Lower lobe of right lung (tissue), 2 donors: ENCODE data around the gene PBX4. TPM values are rescaled to one million over a fixed set of nuclear protein-coding genes. Genes with fewer than 3 reads are reported as not detected.

ENCODE experiments used
- ATAC-seq, 2 donors: fragments of 200-7000 bp; cut with Tn5 transposase; one replicate each; pipeline ENCODE4 v1.9.1; 2020 to 2022; ENCODE audit warnings: mild to moderate bottlenecking in 2 of 2, moderate library complexity in 2 of 2
- DNase-seq: peaks from one replicate; pipeline ENCODE4 v3.0.0-alpha.2; 2020
- H3K27ac ChIP-seq: fragments of 200-600 bp; one replicate; pipeline ENCODE4 v1.8.0; 2022
- H3K27me3 ChIP-seq: fragments of 200-600 bp; one replicate; pipeline ENCODE4 v1.8.0; 2022; ENCODE audit warnings: low read depth
- H3K36me3 ChIP-seq: fragments of 200-600 bp; one replicate; pipeline ENCODE4 v1.8.0; 2022; ENCODE audit warnings: mild to moderate bottlenecking
- H3K4me1 ChIP-seq: fragments of 200-600 bp; one replicate; pipeline ENCODE4 v1.8.0; 2022
- H3K4me3 ChIP-seq: fragments of 200-600 bp; one replicate; pipeline ENCODE4 v1.8.0; 2022; ENCODE audit warnings: mild to moderate bottlenecking
- H3K9me3 ChIP-seq: fragments of 200-600 bp; one replicate; pipeline ENCODE4 v1.8.0; 2022
- intact Hi-C: fragments of 100-400 bp; cut with DNase I; formaldehyde crosslinking; loops from one replicate; pipeline ENCODE4 v1.11.0; 2022
- total RNA-seq: library from RNA; stranded (reverse); fragmentation: NEBNext Ultra II Directional; extraction: Animal tissue kit (Norgen Biotek cat#: 25700); gene quantifications from one replicate; pipeline ENCODE4 v1.2.1, GENCODE V29; 2021
- TF ChIP-seq, protein P1 (sequence below): fragments of 200-600 bp; IDR thresholded peaks from one replicate; pipeline ENCODE4 v1.8.0; 2022; ENCODE audit warnings: antibody characterized with exemption, mild to moderate bottlenecking
- donor health status: DM: no; HTN: yes; CAD: no; lungs with severe emphysema.

The PBX4 gene
- total RNA-seq, 1 donor from 2014 or later = 3.7 TPM

DNA sequence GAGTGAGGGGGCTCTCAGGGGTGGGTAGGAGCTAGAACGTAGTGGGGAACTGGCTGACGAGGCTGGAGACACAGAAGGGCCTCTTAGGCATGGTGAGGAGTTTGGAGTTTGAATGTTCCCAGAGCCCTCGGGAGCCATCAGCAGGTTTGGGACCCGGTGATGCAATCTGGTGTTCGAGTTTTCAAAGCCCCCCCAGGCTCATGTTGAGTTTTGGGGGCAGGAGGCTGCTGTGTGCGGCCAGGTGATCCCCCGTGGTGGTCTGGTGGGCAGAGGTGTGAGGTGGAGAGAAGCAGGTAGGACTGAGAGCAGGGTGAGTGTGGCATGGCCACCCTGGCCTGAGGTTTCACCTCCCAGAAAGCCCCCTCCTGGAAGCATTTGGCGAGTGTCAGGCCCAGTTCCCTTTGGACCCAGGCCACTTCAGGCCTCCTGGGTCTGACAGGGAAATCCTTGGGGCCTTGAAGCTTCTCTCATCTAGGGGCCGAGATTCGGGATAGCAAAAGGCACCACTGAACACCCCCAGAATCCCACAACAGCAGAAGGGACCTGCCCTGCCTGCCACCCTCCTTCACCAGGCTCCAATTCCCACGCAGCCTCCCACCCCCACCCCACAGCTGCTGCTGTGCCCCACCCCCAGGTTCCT is 88.6 kb downstream of the PBX4 start:
- peaks cover 40% of the 10 kb centered on the region for H3K36me3 ChIP-seq
- peaks cover 6% of the 10 kb centered on the region for H3K4me1 ChIP-seq
- TF ChIP-seq, protein P1, sequence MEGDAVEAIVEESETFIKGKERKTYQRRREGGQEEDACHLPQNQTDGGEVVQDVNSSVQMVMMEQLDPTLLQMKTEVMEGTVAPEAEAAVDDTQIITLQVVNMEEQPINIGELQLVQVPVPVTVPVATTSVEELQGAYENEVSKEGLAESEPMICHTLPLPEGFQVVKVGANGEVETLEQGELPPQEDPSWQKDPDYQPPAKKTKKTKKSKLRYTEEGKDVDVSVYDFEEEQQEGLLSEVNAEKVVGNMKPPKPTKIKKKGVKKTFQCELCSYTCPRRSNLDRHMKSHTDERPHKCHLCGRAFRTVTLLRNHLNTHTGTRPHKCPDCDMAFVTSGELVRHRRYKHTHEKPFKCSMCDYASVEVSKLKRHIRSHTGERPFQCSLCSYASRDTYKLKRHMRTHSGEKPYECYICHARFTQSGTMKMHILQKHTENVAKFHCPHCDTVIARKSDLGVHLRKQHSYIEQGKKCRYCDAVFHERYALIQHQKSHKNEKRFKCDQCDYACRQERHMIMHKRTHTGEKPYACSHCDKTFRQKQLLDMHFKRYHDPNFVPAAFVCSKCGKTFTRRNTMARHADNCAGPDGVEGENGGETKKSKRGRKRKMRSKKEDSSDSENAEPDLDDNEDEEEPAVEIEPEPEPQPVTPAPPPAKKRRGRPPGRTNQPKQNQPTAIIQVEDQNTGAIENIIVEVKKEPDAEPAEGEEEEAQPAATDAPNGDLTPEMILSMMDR = no peak
- no peaks in the 10 kb centered on the region for H3K27me3 ChIP-seq
- H3K4me3 ChIP-seq = no peak overlapping the region
- ATAC-seq (no peak), DNase-seq (no peak)
- intact Hi-C loops = no loop called here
- H3K9me3 ChIP-seq = no peaks in the 10 kb centered on the region
- no peak overlapping the region for H3K27ac ChIP-seq

DNA sequence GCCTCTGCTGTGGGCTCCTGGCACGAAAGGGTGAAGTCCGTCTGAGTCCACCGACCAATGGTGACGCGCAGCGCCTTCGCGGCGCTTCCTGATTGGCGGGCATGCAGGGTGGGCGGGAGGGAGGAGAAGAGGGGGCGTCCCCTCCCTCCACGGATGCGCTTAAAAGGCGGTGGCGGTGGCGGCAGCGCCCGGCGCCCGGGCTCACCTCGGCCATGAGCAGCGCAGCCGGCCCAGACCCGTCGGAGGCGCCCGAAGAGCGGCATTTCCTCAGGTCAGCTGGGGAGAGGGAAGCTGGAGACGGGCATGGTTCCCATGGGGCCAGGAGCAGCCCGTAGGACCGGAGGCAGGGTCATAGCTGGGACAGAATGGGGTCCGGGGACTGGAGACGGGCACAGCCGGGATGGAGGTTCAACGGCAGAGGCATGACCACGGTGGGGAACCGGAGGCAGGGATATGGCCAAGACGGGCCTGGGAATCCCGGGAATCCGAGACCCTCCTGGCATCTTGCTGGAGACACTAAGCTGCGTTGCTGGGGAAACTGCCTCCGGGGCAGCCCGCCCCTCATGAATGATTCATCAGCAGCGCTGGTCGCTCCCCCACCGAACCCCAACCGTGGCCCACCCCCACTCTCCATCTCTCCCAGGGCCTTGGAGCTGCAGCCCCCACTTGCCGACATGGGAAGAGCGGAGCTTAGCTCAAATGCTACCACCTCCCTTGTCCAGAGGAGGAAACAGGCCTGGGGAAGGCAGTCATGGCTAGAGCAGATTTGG is 89.6 kb downstream of the PBX4 start, which contains the start of gene YJEFN3:
Gene YJEFN3, plus strand, starts transcription at position 191 of the 770 bp plus-strand sequence. Its CDS starts 22 bp downstream, at position 213.
- peaks cover 6% of the 10 kb centered on the region for H3K4me1 ChIP-seq
- TF ChIP-seq, protein P1 = no peak
- H3K27me3 ChIP-seq = no peaks in the 10 kb centered on the region
- no peak within 1 kb of the TSS for H3K4me3 ChIP-seq
- intact Hi-C loops = no loop called here
- peaks cover 44% of the 10 kb centered on the region for H3K36me3 ChIP-seq
- H3K27ac ChIP-seq = no peak within 1 kb of the TSS
- no peak for DNase-seq
- no peak for ATAC-seq
- no peaks in the 10 kb centered on the region for H3K9me3 ChIP-seq

DNA sequence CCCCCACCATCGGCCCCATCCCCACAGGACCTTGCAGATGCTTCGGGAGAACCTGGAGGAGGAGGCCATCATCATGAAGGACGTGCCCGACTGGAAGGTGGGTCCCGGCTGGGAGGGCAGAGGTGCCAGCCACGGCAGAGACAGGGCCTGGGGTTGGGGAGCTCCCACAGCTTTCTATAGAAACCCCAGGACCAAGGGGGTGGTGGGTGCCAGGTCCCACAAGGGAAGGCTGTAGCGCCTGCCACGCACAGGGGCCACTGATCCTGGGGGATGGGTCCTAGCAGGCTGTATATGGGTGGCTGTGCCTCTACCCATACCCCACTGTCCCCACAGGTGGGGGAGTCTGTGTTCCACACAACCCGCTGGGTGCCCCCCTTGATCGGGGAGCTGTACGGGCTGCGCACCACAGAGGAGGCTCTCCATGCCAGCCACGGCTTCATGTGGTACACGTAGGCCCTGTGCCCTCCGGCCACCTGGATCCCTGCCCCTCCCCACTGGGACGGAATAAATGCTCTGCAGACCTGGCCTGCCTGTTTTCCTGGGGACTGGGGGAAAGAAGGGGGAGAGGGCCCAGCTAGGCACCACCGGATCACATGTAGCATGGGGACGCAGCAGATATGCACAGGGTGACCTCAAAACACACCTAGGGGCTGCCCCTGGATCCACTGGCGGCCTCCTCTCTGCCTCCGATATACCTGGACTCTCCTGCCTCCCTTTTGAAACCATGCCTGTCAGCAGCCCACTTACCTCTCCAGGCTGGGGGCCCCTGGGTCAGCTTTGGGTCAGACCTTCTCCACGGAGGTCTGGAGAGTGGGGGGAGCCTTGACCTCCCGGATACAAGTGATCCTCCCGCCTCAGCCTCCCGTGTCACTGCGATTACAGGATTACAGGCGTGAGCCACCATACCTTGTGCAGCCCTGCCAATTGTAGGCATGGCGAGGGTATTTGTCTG is 90.5 kb downstream of the PBX4 start:
- H3K4me3 ChIP-seq = no peak overlapping the region
- intact Hi-C loops = no loop called here
- no peaks in the 10 kb centered on the region for H3K9me3 ChIP-seq
- H3K4me1 ChIP-seq = peaks cover 6% of the 10 kb centered on the region
- no peak overlapping the region for H3K27ac ChIP-seq
- TF ChIP-seq, protein P1 = no peak
- no peak for DNase-seq
- H3K27me3 ChIP-seq = no peaks in the 10 kb centered on the region
- H3K36me3 ChIP-seq = peaks cover 53% of the 10 kb centered on the region
- ATAC-seq = no peak

DNA sequence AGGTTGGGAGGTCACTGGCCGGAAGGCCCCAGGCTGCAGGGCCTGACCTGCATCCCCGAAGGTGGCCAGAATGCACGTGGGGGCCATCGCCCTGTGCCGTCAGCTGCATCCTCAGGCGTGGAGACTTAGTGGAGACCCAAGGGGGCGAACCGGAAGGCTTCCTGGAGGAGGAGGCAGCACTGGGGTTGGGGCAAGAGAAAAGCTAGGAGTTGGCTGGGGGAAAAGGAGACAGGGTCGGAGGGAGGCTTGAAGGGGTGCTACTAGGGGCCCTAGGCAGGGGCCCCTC is 91.2 kb downstream of the PBX4 start:
- TF ChIP-seq, protein P1 = no peak
- peaks cover 3% of the 10 kb centered on the region for H3K4me1 ChIP-seq
- H3K4me3 ChIP-seq = no peak overlapping the region
- no peak overlapping the region for H3K27ac ChIP-seq
- intact Hi-C loops = no loop called here
- H3K9me3 ChIP-seq = no peaks in the 10 kb centered on the region
- ATAC-seq (no peak), DNase-seq (no peak)
- H3K36me3 ChIP-seq = peaks cover 53% of the 10 kb centered on the region
- H3K27me3 ChIP-seq = no peaks in the 10 kb centered on the region

DNA sequence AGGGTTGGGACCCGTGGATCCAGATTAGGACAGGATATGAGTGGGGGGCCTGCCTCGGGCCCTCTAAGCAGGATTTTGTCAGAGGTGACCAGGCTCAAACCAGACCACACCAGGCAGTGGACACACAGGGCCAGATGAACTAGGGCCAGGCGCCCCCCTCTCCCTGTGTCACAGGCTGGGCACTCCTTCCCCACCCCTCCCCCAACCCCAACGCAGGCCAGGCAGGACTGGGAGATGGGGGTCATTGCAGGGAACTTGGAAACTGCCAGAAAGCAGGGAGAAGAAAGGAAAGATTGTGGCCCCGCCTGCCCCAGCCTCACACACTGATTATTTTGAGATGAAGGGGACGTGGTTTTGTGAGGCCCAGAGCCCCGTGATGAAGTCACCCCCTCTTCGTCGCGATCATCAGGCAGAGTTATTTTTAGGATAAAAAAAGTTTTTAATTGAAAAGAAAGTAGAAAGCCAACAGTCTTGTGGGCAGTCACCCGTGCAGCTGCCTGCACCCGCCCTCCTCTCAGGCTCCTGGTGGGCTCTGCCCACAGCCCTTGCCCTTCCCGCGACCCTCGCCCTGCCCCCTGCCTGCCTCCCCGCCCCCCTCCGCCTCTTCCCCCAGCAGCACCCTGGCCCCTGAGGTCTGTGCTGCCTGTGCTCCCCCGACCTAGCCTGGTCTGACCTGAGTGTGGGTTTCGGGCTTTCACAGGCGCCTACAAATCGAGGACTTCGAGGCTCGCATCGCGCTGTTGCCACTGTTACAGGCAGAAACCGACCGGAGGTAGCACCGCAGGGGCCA is 91.7 kb downstream of the PBX4 start:
- peaks cover 58% of the 10 kb centered on the region for H3K36me3 ChIP-seq
- H3K4me1 ChIP-seq = no peaks in the 10 kb centered on the region
- no peaks in the 10 kb centered on the region for H3K27me3 ChIP-seq
- no peak overlapping the region for H3K27ac ChIP-seq
- H3K9me3 ChIP-seq = no peaks in the 10 kb centered on the region
- ATAC-seq (no peak), DNase-seq (no peak)
- TF ChIP-seq, protein P1 = no peak
- H3K4me3 ChIP-seq = no peak overlapping the region
- intact Hi-C loops = no loop called here
